IPS-15b (cell line): Measurements from ENCODE around the gene CD302.
"Not testable (repeated sequence)": the region's sequence is repeated elsewhere in the genome, so short reads cannot be mapped to it uniquely, and the experiment has no call there.

ENCODE experiments used
- H3K27me3 ChIP-seq: one replicate; pipeline ENCODE4 v1.6.1; 2013; ENCODE audit warnings: low read length; ENCODE audit not compliant: control insufficient read depth, insufficient read depth
- H3K36me3 ChIP-seq: one replicate; pipeline ENCODE4 v1.6.1; 2013; ENCODE audit warnings: low read length; ENCODE audit not compliant: control insufficient read depth, insufficient read depth
- H3K4me1 ChIP-seq: one replicate; pipeline ENCODE4 v1.6.1; 2013; ENCODE audit warnings: mild to moderate bottlenecking, low read length; ENCODE audit not compliant: control insufficient read depth, insufficient read depth
- H3K4me3 ChIP-seq: one replicate; pipeline ENCODE4 v1.5.1; 2013; ENCODE audit warnings: low read depth, low read length
- H3K9ac ChIP-seq: one replicate; pipeline ENCODE4 v1.6.1; 2013; ENCODE audit warnings: low read depth, mild to moderate bottlenecking, low read length
- H3K9me3 ChIP-seq: one replicate; pipeline ENCODE4 v1.6.1; 2013; ENCODE audit warnings: mild to moderate bottlenecking, low read length; ENCODE audit not compliant: control insufficient read depth, insufficient read depth

Gene CD302

GRCh38 chr2:159773426-159773825, 24.6 kb downstream of the CD302 start:
- Histone ChIP-seq H3K4me3 (no peak overlapping the region), H3K36me3 (no peaks in the 10 kb centered on the region), H3K9me3 (no peaks in the 10 kb centered on the region), H3K9ac (no peak overlapping the region), H3K27me3 (no peaks in the 10 kb centered on the region), H3K4me1 (peaks cover 2% of the 10 kb centered on the region)

DNA sequence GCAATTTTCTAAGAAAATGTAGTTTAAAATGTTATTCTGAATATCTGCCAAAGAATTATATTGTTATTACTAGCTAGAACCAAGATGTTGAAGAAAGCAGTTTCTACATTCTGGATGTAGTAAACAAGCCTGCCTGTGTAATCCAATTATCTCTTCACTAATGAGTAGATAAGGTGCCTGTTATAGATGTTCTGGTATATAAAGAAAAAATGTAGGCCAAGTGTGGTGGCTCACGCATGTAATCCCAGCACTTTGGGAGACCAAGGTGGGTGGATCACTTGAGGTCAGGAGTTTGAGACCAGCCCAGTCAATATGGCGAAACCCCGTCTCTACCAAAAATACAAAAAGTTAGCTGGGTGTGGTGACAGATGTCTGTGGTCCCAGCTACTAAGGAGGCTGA, 28.9 kb downstream of the CD302 start:
- Histone ChIP-seq H3K36me3 (no peaks in the 10 kb centered on the region), H3K9ac (no peak overlapping the region), H3K9me3 (no peaks in the 10 kb centered on the region), H3K27me3 (no peaks in the 10 kb centered on the region), H3K4me1 (peaks cover 2% of the 10 kb centered on the region), H3K4me3 (no peak overlapping the region)

DNA sequence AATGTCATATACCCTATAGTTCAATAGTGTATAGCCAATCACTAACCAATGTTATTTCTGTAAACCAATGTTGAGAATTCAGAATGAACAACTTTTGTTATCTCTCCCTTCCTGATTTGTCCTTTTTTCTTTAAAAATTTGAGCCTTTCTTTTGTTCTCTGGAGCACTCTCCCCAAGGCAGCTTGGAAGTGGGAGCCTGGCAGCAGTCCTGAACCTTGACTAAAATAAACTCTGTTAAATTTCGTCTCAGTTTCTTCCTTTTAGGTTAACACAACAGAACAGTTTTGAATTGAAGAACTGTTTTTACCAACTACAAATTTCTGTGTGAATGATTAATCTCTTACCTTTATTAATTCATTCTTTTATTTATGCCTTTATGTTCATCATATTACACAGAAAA, 35.9 kb downstream of the CD302 start:
- Histone ChIP-seq H3K4me1 (no peaks in the 10 kb centered on the region), H3K27me3 (no peaks in the 10 kb centered on the region), H3K9me3 (no peaks in the 10 kb centered on the region), H3K9ac (no peak overlapping the region), H3K36me3 (peaks cover 9% of the 10 kb centered on the region), H3K4me3 (no peak overlapping the region)

GRCh38 chr2:159760326-159760725, 37.7 kb downstream of the CD302 start:
- Histone ChIP-seq H3K27me3 (no peaks in the 10 kb centered on the region), H3K9me3 (no peaks in the 10 kb centered on the region), H3K9ac (no peak overlapping the region), H3K36me3 (peaks cover 9% of the 10 kb centered on the region), H3K4me1 (no peaks in the 10 kb centered on the region), H3K4me3 (no peak overlapping the region)

GRCh38 chr2:159759577-159759976, 38.4 kb downstream of the CD302 start:
- H3K9ac ChIP-seq, result no peak overlapping the region
- no peak overlapping the region for H3K4me3 ChIP-seq
- no peaks in the 10 kb centered on the region for H3K27me3 ChIP-seq
- H3K4me1 ChIP-seq, result no peaks in the 10 kb centered on the region
- no peaks in the 10 kb centered on the region for H3K9me3 ChIP-seq
- H3K36me3 ChIP-seq, result peaks cover 9% of the 10 kb centered on the region

- H3K9ac ChIP-seq, result no peak overlapping the region
- H3K9me3 ChIP-seq, result no peaks in the 10 kb centered on the region
- H3K4me3 ChIP-seq, result no peak overlapping the region
- no peaks in the 10 kb centered on the region for H3K4me1 ChIP-seq
- H3K36me3 ChIP-seq, result peaks cover 9% of the 10 kb centered on the region
- H3K27me3 ChIP-seq, result no peaks in the 10 kb centered on the region
These were observed 39.3 kb downstream of the CD302 start for GRCh38 chr2:159758686-159759085.

DNA sequence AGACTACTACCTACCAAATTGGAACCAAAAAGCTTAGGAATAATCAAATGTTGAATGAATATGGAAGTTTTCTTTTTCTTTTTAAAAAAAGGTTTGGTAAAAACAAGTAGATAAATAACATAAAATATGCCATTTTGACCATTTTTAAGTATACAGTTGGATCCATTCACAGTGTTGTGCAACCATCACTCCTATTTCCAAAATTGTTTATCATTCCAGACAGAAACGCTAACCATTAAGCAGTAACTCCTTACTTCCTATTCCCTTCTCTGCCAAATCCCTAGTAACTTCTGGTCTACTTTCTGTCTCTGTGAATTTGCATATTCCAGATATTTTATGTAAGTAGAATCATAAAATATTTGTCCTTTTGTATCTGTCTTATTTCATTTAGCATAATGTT, 39.8 kb downstream of the CD302 start:
- H3K4me1 ChIP-seq, result no peaks in the 10 kb centered on the region
- H3K36me3 ChIP-seq, result peaks cover 9% of the 10 kb centered on the region
- H3K9ac ChIP-seq, result no peak overlapping the region
- H3K27me3 ChIP-seq, result no peaks in the 10 kb centered on the region
- no peaks in the 10 kb centered on the region for H3K9me3 ChIP-seq
- no peak overlapping the region for H3K4me3 ChIP-seq

DNA sequence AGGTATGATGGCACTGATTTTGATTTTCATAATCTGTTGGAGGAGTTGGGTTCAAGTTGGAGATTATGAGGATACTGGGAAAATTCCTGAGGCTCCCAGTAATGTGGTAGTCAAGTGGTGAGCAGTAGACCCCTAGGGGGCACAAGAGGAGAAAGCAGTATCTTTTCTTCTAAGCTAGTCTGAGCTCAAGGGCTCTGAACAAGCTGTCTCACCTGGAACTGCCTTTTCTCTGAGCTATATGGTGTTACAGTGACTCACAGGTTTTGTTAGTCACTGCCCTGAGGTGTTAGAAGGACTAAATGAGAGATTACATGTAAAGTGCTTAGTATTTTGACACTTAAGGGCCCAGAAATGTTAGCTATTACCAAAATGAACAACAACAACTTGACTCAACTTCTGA, 42.2 kb downstream of the CD302 start:
- Histone ChIP-seq H3K9me3 (no peaks in the 10 kb centered on the region), H3K9ac (no peak overlapping the region), H3K27me3 (no peaks in the 10 kb centered on the region), H3K4me3 (no peak overlapping the region), H3K4me1 (no peaks in the 10 kb centered on the region), H3K36me3 (peaks cover 9% of the 10 kb centered on the region)

GRCh38 chr2:159755014-159755413, 43.0 kb downstream of the CD302 start:
- Histone ChIP-seq H3K9ac (no peak overlapping the region), H3K27me3 (no peaks in the 10 kb centered on the region), H3K36me3 (peaks cover 9% of the 10 kb centered on the region), H3K4me3 (no peak overlapping the region), H3K4me1 (no peaks in the 10 kb centered on the region), H3K9me3 (no peaks in the 10 kb centered on the region)

DNA sequence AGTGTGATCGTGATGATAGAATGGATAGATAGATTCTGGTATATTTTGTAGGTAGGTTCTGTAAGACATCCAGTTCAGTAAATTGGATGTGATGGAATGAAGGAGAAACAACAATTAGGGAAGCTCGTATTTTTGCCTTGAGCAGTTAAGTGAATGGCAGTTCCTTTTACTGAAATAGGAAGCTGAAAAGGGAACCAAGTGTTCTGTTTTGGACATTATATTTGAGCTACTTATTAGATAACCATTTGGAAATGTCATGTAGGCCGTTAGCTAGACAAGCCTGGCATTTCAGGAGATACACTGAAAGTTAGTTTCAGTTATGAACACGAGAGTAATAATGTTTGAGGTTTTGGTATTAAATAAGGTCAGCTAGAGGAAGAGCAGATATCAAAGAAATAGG, 44.2 kb downstream of the CD302 start:
- Histone ChIP-seq H3K27me3 (no peaks in the 10 kb centered on the region), H3K9ac (no peak overlapping the region), H3K36me3 (peaks cover 5% of the 10 kb centered on the region), H3K4me3 (no peak overlapping the region), H3K4me1 (no peaks in the 10 kb centered on the region), H3K9me3 (no peaks in the 10 kb centered on the region)

DNA sequence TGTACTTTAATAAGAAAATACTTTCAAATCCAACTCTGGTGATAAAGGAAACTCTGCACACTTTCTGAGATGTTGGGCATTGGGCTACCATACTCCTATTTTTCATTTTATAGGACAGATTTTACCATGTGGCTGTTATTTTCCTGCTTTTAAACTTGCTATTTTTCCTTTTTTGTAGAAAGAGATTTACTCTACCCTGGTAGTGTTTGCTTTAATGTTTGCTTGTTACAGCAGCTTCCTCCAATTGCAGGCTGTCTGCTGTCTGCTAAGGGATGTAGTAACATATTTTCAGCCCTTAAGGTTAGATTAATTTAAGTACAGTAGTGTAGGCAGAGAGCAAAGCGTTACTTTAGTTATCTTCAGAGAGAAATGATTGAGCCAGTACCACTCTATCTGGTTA, 47.1 kb downstream of the CD302 start:
- peaks cover 15% of the 10 kb centered on the region for H3K36me3 ChIP-seq
- H3K4me3 ChIP-seq, result no peak overlapping the region
- no peaks in the 10 kb centered on the region for H3K27me3 ChIP-seq
- H3K9me3 ChIP-seq, result no peaks in the 10 kb centered on the region
- H3K9ac ChIP-seq, result no peak overlapping the region
- H3K4me1 ChIP-seq, result no peaks in the 10 kb centered on the region

DNA sequence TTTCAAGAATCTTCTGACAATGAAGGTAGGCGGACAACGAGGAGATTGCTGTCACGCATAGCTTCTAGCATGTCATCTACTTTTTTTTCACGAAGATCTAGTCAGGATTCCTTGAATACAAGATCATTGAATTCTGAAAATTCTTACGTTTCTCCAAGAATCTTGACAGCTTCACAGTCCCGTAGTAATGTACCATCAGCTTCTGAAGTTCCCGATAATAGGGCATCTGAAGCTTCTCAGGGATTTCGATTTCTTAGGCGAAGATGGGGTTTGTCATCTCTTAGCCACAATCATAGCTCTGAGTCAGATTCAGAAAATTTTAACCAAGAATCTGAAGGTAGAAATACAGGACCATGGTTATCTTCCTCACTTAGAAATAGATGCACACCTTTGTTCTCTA, 49.9 kb downstream of the CD302 start:
- H3K36me3 ChIP-seq, result peaks cover 19% of the 10 kb centered on the region
- no peaks in the 10 kb centered on the region for H3K27me3 ChIP-seq
- H3K9ac ChIP-seq, result no peak overlapping the region
- H3K9me3 ChIP-seq, result no peaks in the 10 kb centered on the region
- no peak overlapping the region for H3K4me3 ChIP-seq
- H3K4me1 ChIP-seq, result no peaks in the 10 kb centered on the region

DNA sequence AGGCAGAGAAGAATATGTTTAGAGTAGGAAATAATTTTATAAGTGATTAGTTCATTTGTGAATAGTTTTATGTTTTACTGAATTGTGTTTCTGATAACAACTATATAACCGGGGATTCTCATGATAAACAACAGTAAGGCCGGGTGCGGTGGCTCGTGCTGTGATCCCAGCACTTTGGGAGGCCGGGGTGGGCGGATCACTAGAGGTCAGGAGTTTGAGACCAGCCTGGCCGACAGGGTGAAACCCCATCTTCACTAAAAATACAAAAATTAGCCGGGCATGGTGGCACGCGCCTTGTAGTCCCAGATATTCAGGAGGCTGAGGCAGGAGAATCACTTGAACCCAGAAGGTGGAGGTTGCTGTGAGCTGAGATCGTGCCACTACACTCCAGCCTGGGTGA, 52.8 kb downstream of the CD302 start:
- H3K27me3 ChIP-seq, H3K4me1 ChIP-seq, H3K9ac ChIP-seq, H3K4me3 ChIP-seq, H3K9me3 ChIP-seq: not testable (repeated sequence)
- peaks cover 15% of the 10 kb centered on the region for H3K36me3 ChIP-seq
